ENCODE data around the gene EMD. TPM values are rescaled to one million over a fixed set of nuclear protein-coding genes. Genes with fewer than 3 reads are reported as not detected.
"Not testable (repeated sequence)": the region's sequence is repeated elsewhere in the genome, so short reads cannot be mapped to it uniquely, and the experiment has no call there.

Gene EMD
- total RNA-seq, 1 experiment from 2014 or later = 107 TPM

GRCh38 chrX:154384284-154384892 is 5.3 kb downstream of the EMD start:
- POLR2A ChIA-PET = interaction anchor here (2.3 to 2.4 kb wide), 2 partner anchors 11 to 14 kb away, joined by 7 to 16 read pairs; partner anchors contain the start of gene RPL10
- no peak for DNase-seq (ENCODE audit: unreplicated experiment)
- intact Hi-C loops (cut with micrococcal nuclease) = no loop called here
- TF ChIP-seq CTCF (IDR thresholded peaks at IDR 0.05; ENCODE audit: unreplicated experiment) = no peak
- Mint-ChIP-seq H3K4me3 (ENCODE audit: unreplicated experiment) (no peak overlapping the region), H3K27ac (ENCODE audit: low read depth, unreplicated experiment) (no peak overlapping the region), H3K27me3 (ENCODE audit: insufficient read depth, unreplicated experiment) (no peaks in the 10 kb centered on the region), H3K4me1 (ENCODE audit: insufficient read depth, unreplicated experiment) (peaks cover 12% of the 10 kb centered on the region), H3K9me3 (ENCODE audit: unreplicated experiment) (no peaks in the 10 kb centered on the region), H3K36me3 (ENCODE audit: insufficient read depth, unreplicated experiment) (peaks cover 20% of the 10 kb centered on the region)
- no TSS peak for BruUV-seq (replicated peaks)
- CTCF ChIA-PET = interaction anchor here (0.6 to 1.8 kb wide), 5 partner anchors 11 to 392 kb away, joined by 3 to 12 read pairs (median 4); partner anchors contain the start of gene FLNA

- CTCF ChIA-PET; DNase-seq (ENCODE audit: unreplicated experiment); H3K27ac Mint-ChIP-seq (ENCODE audit: low read depth, unreplicated experiment); H3K4me1 Mint-ChIP-seq (ENCODE audit: insufficient read depth, unreplicated experiment); POLR2A ChIA-PET; H3K36me3 Mint-ChIP-seq (ENCODE audit: insufficient read depth, unreplicated experiment); H3K27me3 Mint-ChIP-seq (ENCODE audit: insufficient read depth, unreplicated experiment); H3K4me3 Mint-ChIP-seq (ENCODE audit: unreplicated experiment); H3K9me3 Mint-ChIP-seq (ENCODE audit: unreplicated experiment); BruUV-seq (replicated peaks); intact Hi-C loops (cut with micrococcal nuclease): not testable (repeated sequence)
Measured at GRCh38 chrX:154388094-154388493, 9.0 kb downstream of the EMD start.

GRCh38 chrX:154388649-154389048 is 9.6 kb downstream of the EMD start:
- H3K4me3 Mint-ChIP-seq (ENCODE audit: unreplicated experiment); H3K27me3 Mint-ChIP-seq (ENCODE audit: insufficient read depth, unreplicated experiment); H3K4me1 Mint-ChIP-seq (ENCODE audit: insufficient read depth, unreplicated experiment); H3K27ac Mint-ChIP-seq (ENCODE audit: low read depth, unreplicated experiment); intact Hi-C loops (cut with micrococcal nuclease); BruUV-seq (replicated peaks); POLR2A ChIA-PET; H3K9me3 Mint-ChIP-seq (ENCODE audit: unreplicated experiment); CTCF ChIA-PET; H3K36me3 Mint-ChIP-seq (ENCODE audit: insufficient read depth, unreplicated experiment); DNase-seq (ENCODE audit: unreplicated experiment): not testable (repeated sequence)

DNA sequence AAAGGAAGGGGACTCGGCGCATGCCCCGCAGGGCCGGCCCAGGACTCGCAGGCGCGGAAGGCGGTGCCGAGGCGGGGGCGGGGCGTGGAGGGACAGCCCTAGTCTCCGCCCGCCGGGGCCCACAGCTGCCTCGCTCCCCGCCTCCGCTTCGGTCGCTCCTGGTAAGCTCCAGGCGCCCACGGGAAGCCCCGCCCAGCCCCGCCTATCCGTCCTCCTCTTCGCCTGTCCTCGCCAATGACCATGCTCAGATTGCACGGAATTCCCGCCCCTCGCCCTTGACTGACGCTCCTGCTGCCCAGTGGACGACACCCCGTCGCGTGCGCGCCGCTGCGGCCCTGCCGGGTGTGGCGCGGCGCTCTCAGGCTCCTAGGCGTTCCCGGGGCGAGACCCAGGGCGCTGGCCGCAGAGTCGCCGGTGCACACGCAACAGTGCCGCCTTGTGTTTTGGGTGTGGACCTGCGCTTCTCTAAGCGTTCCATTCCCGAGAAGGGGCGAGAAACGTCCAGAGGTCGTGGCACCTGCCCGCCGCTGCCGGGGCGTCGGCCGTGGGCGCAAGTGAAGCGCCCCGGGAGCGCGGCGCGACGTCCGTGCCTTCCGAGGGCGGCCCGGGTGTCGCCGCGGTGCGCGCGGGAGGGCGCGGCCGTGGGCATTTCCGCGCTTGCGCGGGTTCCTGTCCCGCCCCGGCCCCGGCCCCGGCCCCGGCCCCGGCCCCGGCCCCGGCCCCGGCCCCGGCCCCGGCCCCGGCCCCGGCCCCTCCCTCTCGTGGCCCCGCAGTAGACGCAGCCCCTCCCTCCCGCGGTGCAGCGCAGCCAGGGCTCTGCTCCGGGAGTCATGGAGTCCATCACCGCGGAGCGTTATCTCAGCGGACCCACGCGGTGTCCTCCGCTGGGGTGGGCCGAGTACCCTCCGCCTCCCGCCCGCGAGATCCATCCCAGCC is 11.0 kb downstream of the EMD start:
- BruUV-seq (replicated peaks); H3K27ac Mint-ChIP-seq (ENCODE audit: low read depth, unreplicated experiment); H3K4me3 Mint-ChIP-seq (ENCODE audit: unreplicated experiment); H3K9me3 Mint-ChIP-seq (ENCODE audit: unreplicated experiment); intact Hi-C loops (cut with micrococcal nuclease); CTCF ChIA-PET; POLR2A ChIA-PET; H3K36me3 Mint-ChIP-seq (ENCODE audit: insufficient read depth, unreplicated experiment); DNase-seq (ENCODE audit: unreplicated experiment); H3K27me3 Mint-ChIP-seq (ENCODE audit: insufficient read depth, unreplicated experiment); H3K4me1 Mint-ChIP-seq (ENCODE audit: insufficient read depth, unreplicated experiment): not testable (repeated sequence)

DNA sequence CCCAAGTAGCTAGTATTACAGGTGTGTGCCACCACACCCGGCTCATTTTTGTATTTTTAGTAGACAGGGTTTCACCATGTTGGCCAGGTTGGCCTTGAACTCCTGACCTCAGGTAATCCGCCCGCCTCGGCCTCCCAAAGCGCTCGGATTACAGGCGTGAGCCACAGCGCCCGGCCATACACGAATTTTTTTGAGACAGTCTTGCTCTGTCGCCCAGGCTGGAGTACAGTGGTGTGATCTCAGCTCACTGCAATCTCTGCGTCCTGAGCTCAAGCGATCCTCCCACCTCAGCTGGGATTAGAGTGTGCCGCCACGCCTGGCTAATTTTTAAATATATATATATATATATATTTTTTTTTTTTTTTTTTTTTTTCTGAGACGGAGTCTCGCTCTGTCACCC is 17.3 kb downstream of the EMD start:
- DNase-seq (ENCODE audit: unreplicated experiment); H3K4me1 Mint-ChIP-seq (ENCODE audit: insufficient read depth, unreplicated experiment); H3K27me3 Mint-ChIP-seq (ENCODE audit: insufficient read depth, unreplicated experiment); BruUV-seq (replicated peaks); H3K9me3 Mint-ChIP-seq (ENCODE audit: unreplicated experiment); H3K27ac Mint-ChIP-seq (ENCODE audit: low read depth, unreplicated experiment): not testable (repeated sequence)
- peaks cover 36% of the 10 kb centered on the region for H3K36me3 Mint-ChIP-seq (ENCODE audit: insufficient read depth, unreplicated experiment)
- ChIA-PET POLR2A (interaction anchor here (0.7 to 4.7 kb wide), 4 partner anchors 14 to 27 kb away, joined by 3 to 100 read pairs (median 40); partner anchors contain the start of genes DNASE1L1, EMD, FLNA and TAFAZZIN), CTCF (interaction anchor here (1.3 to 3.3 kb wide), 2 partner anchors 16 to 23 kb away, joined by 5 to 21 read pairs; partner anchors contain the start of gene FLNA)
- intact Hi-C loops (cut with micrococcal nuclease) = loop anchor here (5.0 kb wide), 1 partner anchor 136 kb away; no protein-coding TSS in a partner anchor
- H3K4me3 Mint-ChIP-seq (ENCODE audit: unreplicated experiment) = peak overlapping the region; percentile 92

All from MCF 10A (cell line).